Measurements from ENCODE around the gene DNAH9.

DNAH9 gene

GRCh38 chr17:11991461-11991860 is 393.2 kb downstream of the DNAH9 start:
- Histone ChIP-seq H3K36me3 (ENCODE audit: control insufficient read depth, insufficient read depth, low read length) (peaks cover 11% of the 10 kb centered on the region), H3K9me3 (ENCODE audit: control insufficient read depth, low read length) (no peaks in the 10 kb centered on the region), H3K4me3 (ENCODE audit: extremely low read depth, insufficient read depth, low read length, poor library complexity, severe bottlenecking) (no peak overlapping the region), H3K27ac (ENCODE audit: low read depth, low read length, severe bottlenecking) (no peak overlapping the region), H3K4me1 (ENCODE audit: control insufficient read depth, insufficient read depth, low read length, poor library complexity, severe bottlenecking) (no peaks in the 10 kb centered on the region)
- WGBS, 2 experiments (ENCODE audit: insufficient coverage in 2 of 2), result 0% methylated on average over 1 of the region's 4 CpGs

- Histone ChIP-seq H3K9me3 (ENCODE audit: control insufficient read depth, low read length) (no peaks in the 10 kb centered on the region), H3K4me1 (ENCODE audit: control insufficient read depth, insufficient read depth, low read length, poor library complexity, severe bottlenecking) (peaks cover 2% of the 10 kb centered on the region), H3K36me3 (ENCODE audit: control insufficient read depth, insufficient read depth, low read length) (no peaks in the 10 kb centered on the region), H3K27ac (ENCODE audit: low read depth, low read length, severe bottlenecking) (peak overlapping the region; percentile 85), H3K4me3 (ENCODE audit: extremely low read depth, insufficient read depth, low read length, poor library complexity, severe bottlenecking) (peak overlapping the region; percentile 87)
- 8 to 11% methylated on average over 8 to 13 of the region's 14 CpGs for WGBS, 2 experiments (ENCODE audit: insufficient coverage in 2 of 2)
Measured at GRCh38 chr17:11996722-11997146, 398.5 kb downstream of the DNAH9 start.

- Histone ChIP-seq H3K9me3 (ENCODE audit: control insufficient read depth, low read length) (no peaks in the 10 kb centered on the region), H3K4me1 (ENCODE audit: control insufficient read depth, insufficient read depth, low read length, poor library complexity, severe bottlenecking) (peaks cover 2% of the 10 kb centered on the region), H3K27ac (ENCODE audit: low read depth, low read length, severe bottlenecking) (peak within 1 kb of the TSS; percentile 85), H3K36me3 (ENCODE audit: control insufficient read depth, insufficient read depth, low read length) (no peaks in the 10 kb centered on the region), H3K4me3 (ENCODE audit: extremely low read depth, insufficient read depth, low read length, poor library complexity, severe bottlenecking) (peak within 1 kb of the TSS; percentile 87)
- 1 to 2% methylated on average over 63 to 64 of the region's 74 CpGs for WGBS, 2 experiments (ENCODE audit: insufficient coverage in 2 of 2)
Measured at GRCh38 chr17:11997147-11997971, 399.1 kb downstream of the DNAH9 start, which contains the start of gene ZNF18. Gene ZNF18 (minus strand): TSS chr17:11997475. CDS start chr17:11992829, 4,646 bp downstream.

GRCh38 chr17:11997972-11998233 is 399.6 kb downstream of the DNAH9 start:
- peak overlapping the region; percentile 87 for H3K4me3 ChIP-seq (ENCODE audit: extremely low read depth, insufficient read depth, low read length, poor library complexity, severe bottlenecking)
- WGBS, 2 experiments (ENCODE audit: insufficient coverage in 2 of 2), result 67 to 77% methylated on average over 3 to 4 of the region's 4 CpGs
- no peaks in the 10 kb centered on the region for H3K36me3 ChIP-seq (ENCODE audit: control insufficient read depth, insufficient read depth, low read length)
- no peaks in the 10 kb centered on the region for H3K9me3 ChIP-seq (ENCODE audit: control insufficient read depth, low read length)
- H3K27ac ChIP-seq (ENCODE audit: low read depth, low read length, severe bottlenecking), result peak overlapping the region; percentile 85
- peaks cover 2% of the 10 kb centered on the region for H3K4me1 ChIP-seq (ENCODE audit: control insufficient read depth, insufficient read depth, low read length, poor library complexity, severe bottlenecking)

- Histone ChIP-seq H3K27ac (ENCODE audit: low read depth, low read length, severe bottlenecking) (no peak overlapping the region), H3K36me3 (ENCODE audit: control insufficient read depth, insufficient read depth, low read length) (no peaks in the 10 kb centered on the region), H3K4me1 (ENCODE audit: control insufficient read depth, insufficient read depth, low read length, poor library complexity, severe bottlenecking) (peaks cover 2% of the 10 kb centered on the region), H3K9me3 (ENCODE audit: control insufficient read depth, low read length) (no peaks in the 10 kb centered on the region), H3K4me3 (ENCODE audit: extremely low read depth, insufficient read depth, low read length, poor library complexity, severe bottlenecking) (no peak overlapping the region)
- 97 to 100% methylated on average over 3 to 5 of the region's 5 CpGs for WGBS, 2 experiments (ENCODE audit: insufficient coverage in 2 of 2)
Measured at GRCh38 chr17:11999696-12000095, 401.4 kb downstream of the DNAH9 start.

- Histone ChIP-seq H3K36me3 (ENCODE audit: control insufficient read depth, insufficient read depth, low read length) (no peaks in the 10 kb centered on the region), H3K27ac (ENCODE audit: low read depth, low read length, severe bottlenecking) (no peak overlapping the region), H3K4me3 (ENCODE audit: extremely low read depth, insufficient read depth, low read length, poor library complexity, severe bottlenecking) (no peak overlapping the region), H3K4me1 (ENCODE audit: control insufficient read depth, insufficient read depth, low read length, poor library complexity, severe bottlenecking) (no peaks in the 10 kb centered on the region), H3K9me3 (ENCODE audit: control insufficient read depth, low read length) (no peaks in the 10 kb centered on the region)
- 84 to 94% methylated on average over 5 of the region's 5 CpGs for WGBS, 2 experiments (ENCODE audit: insufficient coverage in 2 of 2)
Measured at GRCh38 chr17:12007466-12007865, 409.2 kb downstream of the DNAH9 start.

Data from mesodermal cell (in vitro differentiated cells).